Stomach (tissue), 4 donors: ENCODE measurements around the gene ATP8A2.

Experiments used
- CTCF ChIP-seq, 7 experiments: fragments of 450-650 bp in 4 of 7; fragments of 200-600 bp in 3 of 7; sonication (generic) in 3 of 7; IDR thresholded peaks; one replicate each; pipeline ENCODE4 v1.5.1; 2016 to 2019; ENCODE audit warnings: antibody characterized with exemption in 7 of 7, control low read depth in 2 of 7, mild to moderate bottlenecking in 1 of 7
- EP300 ChIP-seq: sonication (generic); formaldehyde crosslinking; IDR thresholded peaks from one replicate; pipeline ENCODE4 v1.6.1; 2017; ENCODE audit warnings: antibody characterized with exemption
- POLR2A ChIP-seq, 4 donors: fragments of 450-650 bp; IDR thresholded peaks; one replicate each; pipeline ENCODE4 v1.6.1; 2016; ENCODE audit warnings: antibody characterized with exemption in 4 of 4, control low read depth in 2 of 4, mild to moderate bottlenecking in 1 of 4, moderate library complexity in 1 of 4

DNA sequence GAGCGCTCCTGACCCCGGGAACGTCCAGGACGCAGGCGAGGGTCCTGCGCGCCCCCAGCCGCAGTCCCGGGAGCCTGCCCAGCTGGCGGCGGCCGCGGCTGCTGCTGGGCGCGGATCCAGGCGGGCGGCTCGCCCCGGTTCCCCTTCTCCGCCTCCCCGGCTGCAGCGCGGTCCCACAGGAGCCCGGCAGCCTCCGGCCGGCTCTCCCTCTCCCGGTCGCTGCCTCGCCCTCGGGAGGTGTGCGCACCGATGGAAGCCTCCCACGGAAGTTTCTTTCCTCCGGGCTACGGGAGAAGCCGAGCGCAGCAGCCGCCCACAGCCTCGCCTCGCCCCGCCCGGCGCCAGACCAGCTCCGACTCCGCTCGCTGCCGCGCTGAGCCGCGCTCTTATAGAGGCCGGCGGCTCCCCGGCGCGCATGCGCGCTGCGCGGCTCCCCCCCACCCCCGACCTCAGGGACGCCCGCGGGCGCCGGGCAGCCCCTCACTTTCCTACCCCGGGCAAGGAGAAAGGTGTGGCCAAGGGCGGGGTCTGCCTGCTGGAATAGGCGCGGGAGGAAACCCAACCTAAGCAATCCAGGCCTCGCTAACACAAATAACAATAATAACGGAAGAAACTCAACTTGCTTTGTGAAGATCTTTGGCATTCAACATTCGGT lies 680.0 kb downstream of the ATP8A2 start, which contains the start of gene SHISA2:
- TF ChIP-seq CTCF (IDR thresholded peaks at IDR 0.05), result no peak
- no peak for TF ChIP-seq EP300
- TF ChIP-seq POLR2A (IDR thresholded peaks at IDR 0.05), result no peak
